Adrenal gland (tissue), 12 donors: ENCODE data around the gene DPYD. TPM values are rescaled to one million over a fixed set of nuclear protein-coding genes. Genes with fewer than 3 reads are reported as not detected.

Experiments
- DNase-seq, 7 donors: peaks; one replicate each; pipeline ENCODE4 v3.0.0-alpha.2; 2019 to 2020
- H3K27ac ChIP-seq, 5 donors: fragments of 200-600 bp; sonication (generic) in 4 of 5; 1 replicate in 3 of 5; 2 replicates in 2 of 5; pipeline versions ENCODE4 v1.5.1 to v1.8.0; 2016 to 2020; ENCODE audit warnings: mild to moderate bottlenecking in 1 of 5
- H3K27me3 ChIP-seq: fragments of 200-600 bp; 2 replicates; pipeline ENCODE4 v1.8.0; 2021
- H3K36me3 ChIP-seq, 2 donors: fragments of 200-600 bp; replicated peaks in 1 of 2; 1 replicate in 1 of 2; 2 replicates in 1 of 2; pipeline versions ENCODE4 v1.5.1 to v1.8.0; 2018 to 2022
- H3K4me1 ChIP-seq, 2 donors: fragments of 200-600 bp; replicated peaks in 1 of 2; 1 replicate in 1 of 2; 2 replicates in 1 of 2; pipeline versions ENCODE4 v1.5.1 to v1.8.0; 2018 to 2021
- H3K4me3 ChIP-seq, 4 donors: fragments of 200-600 bp; sonication (generic) in 3 of 4; one replicate each; pipeline ENCODE4 v1.5.1; 2016 to 2018
- H3K9me3 ChIP-seq, 3 donors: fragments of 200-600 bp; sonication (generic) in 1 of 3; replicated peaks in 1 of 3; 1 replicate in 2 of 3; 2 replicates in 1 of 3; pipeline versions ENCODE4 v1.5.1 to v1.8.0; 2016 to 2021
- POLR2A ChIP-seq, 2 donors: fragments of 450-650 bp; IDR thresholded peaks; one replicate each; pipeline ENCODE4 v1.6.1; 2017; ENCODE audit warnings: antibody characterized with exemption in 2 of 2, mild to moderate bottlenecking in 2 of 2, moderate library complexity in 1 of 2
- WGBS, 4 donors: extraction: QIAGEN DNeasy Blood & Tissue Kit in 2 of 4; methylation state at CpG; one replicate each; pipeline versions ENCODE4 v1.1.5 to v1.1.7; 2013 to 2017; 5-methylcytosine and 5-hydroxymethylcytosine counted together
- intact Hi-C, 2 donors: fragments of 100-400 bp; cut with DNase I; formaldehyde crosslinking; loops; one replicate each; pipeline versions ENCODE4 v1.14.1 to v1.15.0; 2022 to 2023
- polyA plus RNA-seq, 3 donors: library from polyadenylated mRNA; stranded (reverse); fragments of 200-250 nt in 2 of 3; fragments of 350-450 nt in 1 of 3; fragmentation: Illumina TruSeq in 1 of 3; extraction: RNeasy Lipid Tissue Mini Kit (QIAGEN cat#74804) in 1 of 3; gene quantifications; one replicate each; pipeline ENCODE4 v1.2.3, GENCODE V29; 2013 to 2014
- total RNA-seq, 9 donors: library from RNA; depleted of rRNA in 4 of 9; stranded (reverse); fragments of >200 nt in 4 of 9; fragments of 120-200 nt in 1 of 9; fragmentation: NEBNext Ultra II Directional in 1 of 9; extraction: Animal tissue kit (Norgen Biotek cat#: 25700) in 1 of 9; gene quantifications; one replicate each; pipeline versions ENCODE4 v1.1.0 to v1.2.4, GENCODE V29; 2013 to 2023
- TF ChIP-seq, protein P1 (sequence below), 6 experiments: fragments of 450-650 bp in 4 of 6; fragments of 200-600 bp in 2 of 6; sonication (generic) in 1 of 6; IDR thresholded peaks; 1 replicate in 5 of 6; 2 replicates in 1 of 6; pipeline versions ENCODE4 v1.5.1 to v1.8.0; 2016 to 2021; ENCODE audit warnings: antibody characterized with exemption in 6 of 6, mild to moderate bottlenecking in 2 of 6, moderate library complexity in 1 of 6
- donor health status: healthy with polysubstance abuse.
- donor health status: Bipolar disorder and iron deficiency.
- donor health status: DM: yes; HTN: yes; CAD: no.
- donor health status: DM: no; HTN: no; CAD: no.
- donor health status: DM: no; HTN: no; CAD: no.
- donor health status: DM: yes; HTN: yes; CAD: no.

The DPYD gene
- total and polyA plus RNA-seq, 12 donors: 6.6 to 73.1 (median 30.2) TPM

DNA sequence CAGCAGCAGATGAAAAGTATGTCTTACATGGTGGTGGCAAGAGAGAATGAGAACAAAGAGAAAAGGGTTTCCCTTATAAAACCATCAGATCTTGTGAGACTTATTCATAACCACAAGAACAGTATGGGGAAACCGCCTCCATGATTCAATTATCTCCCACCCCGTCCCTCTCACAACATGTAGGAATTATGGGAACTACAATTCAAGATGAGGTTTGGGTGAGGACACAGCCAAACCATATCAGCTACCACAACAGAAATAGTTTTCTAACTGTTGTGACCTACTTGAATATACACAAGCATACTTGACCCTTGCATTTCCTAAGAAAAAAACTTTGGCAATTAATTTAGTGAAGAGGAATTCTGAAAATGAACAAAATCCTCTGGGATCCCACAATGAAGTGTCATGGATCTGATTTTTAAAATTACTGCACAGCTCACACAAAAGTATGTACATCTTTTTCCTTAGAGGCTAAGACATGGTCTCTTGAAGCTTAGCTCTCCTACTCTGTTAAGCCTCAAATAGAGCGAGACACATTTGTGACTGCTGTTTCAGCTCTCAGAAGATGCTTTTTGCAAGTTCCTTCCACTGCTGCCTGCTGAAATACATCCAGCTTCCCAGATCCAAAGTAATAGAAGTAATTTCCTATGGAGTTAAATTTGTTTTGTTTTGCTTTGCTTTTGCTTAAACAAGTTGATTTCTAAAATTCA is 265.8 kb downstream of the DPYD start:
- WGBS, 4 donors: 88 to 93% (median 90%) methylated on average over 3 of the region's 3 CpGs
- no peak for DNase-seq
- intact Hi-C loops: no loop called here
- H3K9me3 ChIP-seq: no peaks in the 10 kb centered on the region
- H3K27me3 ChIP-seq: no peaks in the 10 kb centered on the region
- no peak overlapping the region for H3K27ac ChIP-seq
- H3K4me1 ChIP-seq: no peaks in the 10 kb centered on the region
- no peaks in the 10 kb centered on the region for H3K36me3 ChIP-seq
- H3K4me3 ChIP-seq: no peak overlapping the region
- TF ChIP-seq, protein P1, sequence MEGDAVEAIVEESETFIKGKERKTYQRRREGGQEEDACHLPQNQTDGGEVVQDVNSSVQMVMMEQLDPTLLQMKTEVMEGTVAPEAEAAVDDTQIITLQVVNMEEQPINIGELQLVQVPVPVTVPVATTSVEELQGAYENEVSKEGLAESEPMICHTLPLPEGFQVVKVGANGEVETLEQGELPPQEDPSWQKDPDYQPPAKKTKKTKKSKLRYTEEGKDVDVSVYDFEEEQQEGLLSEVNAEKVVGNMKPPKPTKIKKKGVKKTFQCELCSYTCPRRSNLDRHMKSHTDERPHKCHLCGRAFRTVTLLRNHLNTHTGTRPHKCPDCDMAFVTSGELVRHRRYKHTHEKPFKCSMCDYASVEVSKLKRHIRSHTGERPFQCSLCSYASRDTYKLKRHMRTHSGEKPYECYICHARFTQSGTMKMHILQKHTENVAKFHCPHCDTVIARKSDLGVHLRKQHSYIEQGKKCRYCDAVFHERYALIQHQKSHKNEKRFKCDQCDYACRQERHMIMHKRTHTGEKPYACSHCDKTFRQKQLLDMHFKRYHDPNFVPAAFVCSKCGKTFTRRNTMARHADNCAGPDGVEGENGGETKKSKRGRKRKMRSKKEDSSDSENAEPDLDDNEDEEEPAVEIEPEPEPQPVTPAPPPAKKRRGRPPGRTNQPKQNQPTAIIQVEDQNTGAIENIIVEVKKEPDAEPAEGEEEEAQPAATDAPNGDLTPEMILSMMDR (IDR thresholded peaks at IDR 0.05): no peak
- TF ChIP-seq POLR2A (IDR thresholded peaks at IDR 0.05): no peak

DNA sequence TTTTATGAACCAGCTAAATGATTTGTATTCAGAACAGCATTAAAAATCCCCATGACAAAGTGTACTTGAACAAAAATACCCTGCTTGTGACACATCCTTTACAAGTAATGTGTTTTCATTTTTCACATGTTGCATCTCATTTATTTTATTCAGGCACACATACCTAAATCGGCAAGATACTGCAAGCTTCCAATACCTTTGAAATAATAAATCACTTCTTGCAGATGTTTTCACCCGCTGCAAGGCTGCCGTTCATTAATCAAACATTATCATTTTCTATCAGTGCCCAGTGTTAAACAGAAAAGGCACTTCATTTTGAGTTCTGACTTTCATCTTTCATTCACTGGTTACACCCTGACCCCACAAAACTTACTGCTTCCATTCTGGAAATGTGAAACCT is 269.6 kb downstream of the DPYD start:
- DNase-seq: no peak
- H3K27me3 ChIP-seq: no peaks in the 10 kb centered on the region
- WGBS, 4 donors: 55 to 73% (median 67%) methylated on average over 3 of the region's 3 CpGs
- intact Hi-C loops: no loop called here
- H3K4me3 ChIP-seq: no peak overlapping the region
- no peak for TF ChIP-seq POLR2A (IDR thresholded peaks at IDR 0.05)
- TF ChIP-seq, protein P1 (IDR thresholded peaks at IDR 0.05): no peak
- H3K27ac ChIP-seq: no peak overlapping the region
- H3K4me1 ChIP-seq: peaks cover 3 to 6% of the 10 kb centered on the region in 2 donors
- H3K36me3 ChIP-seq: no peaks in the 10 kb centered on the region
- peaks cover 0 to 2% (median 0%) of the 10 kb centered on the region in 3 donors for H3K9me3 ChIP-seq

DNA sequence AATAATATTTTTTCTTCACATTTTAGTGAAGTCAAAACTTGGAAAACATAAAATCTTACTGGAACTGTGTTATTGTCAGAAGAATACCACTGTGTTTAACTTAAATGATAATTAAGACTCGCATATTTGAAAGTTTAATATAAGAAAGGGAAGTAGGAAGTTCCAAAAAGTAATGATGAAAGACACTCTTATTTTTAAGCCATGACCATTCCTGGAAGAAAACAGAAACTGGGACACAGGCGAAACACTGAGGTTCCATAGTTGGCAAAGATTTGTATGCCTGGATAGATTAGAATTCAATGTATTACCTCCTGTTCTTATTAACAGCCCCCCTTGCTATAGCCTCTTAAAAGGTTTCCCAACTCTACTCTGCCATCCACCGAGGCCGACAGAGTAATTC is 271.2 kb downstream of the DPYD start:
- intact Hi-C loops: no loop called here
- H3K4me3 ChIP-seq: no peak overlapping the region
- no peaks in the 10 kb centered on the region for H3K27me3 ChIP-seq
- H3K36me3 ChIP-seq: no peaks in the 10 kb centered on the region
- TF ChIP-seq, protein P1 (IDR thresholded peaks at IDR 0.05): no peak
- TF ChIP-seq POLR2A (IDR thresholded peaks at IDR 0.05): no peak
- no peak for DNase-seq
- peaks cover 0 to 11% (median 0%) of the 10 kb centered on the region in 3 donors for H3K9me3 ChIP-seq
- 86 to 95% (median 90%) methylated on average over 4 of the region's 4 CpGs for WGBS, 4 donors
- H3K4me1 ChIP-seq: peaks cover 3 to 6% of the 10 kb centered on the region in 2 donors
- no peak overlapping the region for H3K27ac ChIP-seq

DNA sequence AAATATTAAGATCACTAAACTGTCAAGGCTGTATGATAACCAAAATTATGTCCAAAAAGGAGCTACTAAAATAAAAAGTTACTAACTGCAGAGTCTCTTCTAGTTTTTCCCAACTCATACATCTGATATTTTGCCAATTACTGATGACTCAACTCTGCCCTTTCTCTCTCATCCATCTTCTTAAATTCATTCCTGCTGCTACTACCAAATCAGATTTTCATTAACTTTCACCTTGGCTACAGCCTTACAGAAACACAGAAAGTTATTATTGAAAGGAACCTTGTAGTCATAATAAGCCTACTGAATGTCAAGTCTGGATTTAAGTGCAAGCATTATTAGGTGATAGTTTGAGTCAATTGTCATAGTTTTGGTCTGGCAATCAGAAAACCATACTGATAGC is 273.1 kb downstream of the DPYD start:
- peak overlapping the region in 1 of 5 donors; percentile 35 for H3K27ac ChIP-seq
- TF ChIP-seq POLR2A (IDR thresholded peaks at IDR 0.05): no peak
- TF ChIP-seq, protein P1 (IDR thresholded peaks at IDR 0.05): no peak
- no peak overlapping the region for H3K4me3 ChIP-seq
- H3K9me3 ChIP-seq: peaks cover 0 to 11% (median 0%) of the 10 kb centered on the region in 3 donors
- H3K27me3 ChIP-seq: no peaks in the 10 kb centered on the region
- peaks cover 3 to 6% of the 10 kb centered on the region in 2 donors for H3K4me1 ChIP-seq
- intact Hi-C loops: no loop called here
- DNase-seq: no peak
- no peaks in the 10 kb centered on the region for H3K36me3 ChIP-seq
